Activated CD8-positive, alpha-beta memory T cell treated with anti-CD3 and anti-CD28 coated beads, Interleukin-2, amount 50 U/mL, for 24 hours (primary cell): ENCODE measurements around the gene ZNF333.
"Not testable (repeated sequence)": the region's sequence is repeated elsewhere in the genome, so short reads cannot be mapped to it uniquely, and the experiment has no call there.

Experiments used
- DNase-seq: peaks from one replicate; pipeline ENCODE4 v3.0.0-alpha.2; 2020; ENCODE audit errors: extremely low read depth

Gene ZNF333

DNA sequence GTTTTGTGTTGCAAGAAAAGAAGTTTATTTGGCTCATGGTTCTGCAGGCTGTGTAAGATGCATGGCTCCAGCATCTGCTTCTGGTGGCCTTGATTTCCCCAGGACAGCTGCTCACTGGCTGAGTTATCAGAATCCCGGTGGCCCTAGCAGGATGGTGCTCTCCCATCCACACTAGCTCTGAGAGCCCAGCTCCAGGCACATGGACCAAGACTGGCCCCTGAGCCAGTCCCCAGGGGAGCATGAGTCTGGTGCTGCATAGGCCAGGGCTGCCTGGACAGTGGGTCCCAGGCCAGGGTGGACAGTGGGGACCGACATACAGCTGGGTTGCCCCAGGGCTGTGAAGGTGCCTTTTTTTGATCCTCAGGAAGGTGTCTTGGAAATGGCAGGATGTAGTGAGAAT is 78.2 kb downstream of the ZNF333 start:
- no peak for DNase-seq

DNA sequence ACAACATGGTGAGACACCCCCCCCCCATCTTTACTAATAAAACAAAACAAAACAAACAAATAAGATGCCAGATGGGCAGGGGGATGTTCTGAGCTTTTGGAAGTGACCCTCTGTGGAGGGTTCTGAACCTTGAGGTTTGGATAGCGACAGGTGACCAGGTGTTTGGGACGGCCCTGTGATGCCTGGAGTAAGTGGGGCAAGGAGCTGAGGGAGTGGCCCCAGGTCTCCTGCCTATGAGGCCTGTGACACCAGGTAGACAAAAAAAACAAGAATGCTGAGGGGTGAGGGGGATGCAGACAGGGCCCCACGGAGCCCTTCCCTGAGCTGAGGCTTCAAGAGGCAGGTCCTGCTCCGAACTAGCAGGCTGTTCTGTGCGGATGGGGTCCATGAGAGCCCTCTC is 79.4 kb downstream of the ZNF333 start:
- no peak for DNase-seq

DNA sequence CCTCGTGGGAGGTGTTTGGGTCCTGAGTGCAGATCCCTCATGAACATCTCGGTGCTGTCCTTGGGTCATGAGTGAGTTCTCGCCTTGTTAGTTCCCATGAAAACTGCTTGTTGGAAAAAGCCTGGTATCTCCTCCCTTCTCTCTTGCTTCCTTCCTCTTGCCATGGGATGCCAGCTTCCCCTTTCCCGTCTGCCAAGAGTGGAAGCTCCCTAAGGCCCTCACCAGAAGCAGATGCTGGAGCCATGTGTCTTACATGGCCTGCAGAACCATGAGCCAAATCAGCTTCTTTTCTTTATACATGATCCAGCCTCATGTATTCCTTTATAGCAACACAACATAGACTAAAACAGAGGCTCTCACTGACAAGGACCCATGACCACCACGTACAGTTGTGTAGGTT is 80.3 kb downstream of the ZNF333 start:
- DNase-seq = no peak

DNA sequence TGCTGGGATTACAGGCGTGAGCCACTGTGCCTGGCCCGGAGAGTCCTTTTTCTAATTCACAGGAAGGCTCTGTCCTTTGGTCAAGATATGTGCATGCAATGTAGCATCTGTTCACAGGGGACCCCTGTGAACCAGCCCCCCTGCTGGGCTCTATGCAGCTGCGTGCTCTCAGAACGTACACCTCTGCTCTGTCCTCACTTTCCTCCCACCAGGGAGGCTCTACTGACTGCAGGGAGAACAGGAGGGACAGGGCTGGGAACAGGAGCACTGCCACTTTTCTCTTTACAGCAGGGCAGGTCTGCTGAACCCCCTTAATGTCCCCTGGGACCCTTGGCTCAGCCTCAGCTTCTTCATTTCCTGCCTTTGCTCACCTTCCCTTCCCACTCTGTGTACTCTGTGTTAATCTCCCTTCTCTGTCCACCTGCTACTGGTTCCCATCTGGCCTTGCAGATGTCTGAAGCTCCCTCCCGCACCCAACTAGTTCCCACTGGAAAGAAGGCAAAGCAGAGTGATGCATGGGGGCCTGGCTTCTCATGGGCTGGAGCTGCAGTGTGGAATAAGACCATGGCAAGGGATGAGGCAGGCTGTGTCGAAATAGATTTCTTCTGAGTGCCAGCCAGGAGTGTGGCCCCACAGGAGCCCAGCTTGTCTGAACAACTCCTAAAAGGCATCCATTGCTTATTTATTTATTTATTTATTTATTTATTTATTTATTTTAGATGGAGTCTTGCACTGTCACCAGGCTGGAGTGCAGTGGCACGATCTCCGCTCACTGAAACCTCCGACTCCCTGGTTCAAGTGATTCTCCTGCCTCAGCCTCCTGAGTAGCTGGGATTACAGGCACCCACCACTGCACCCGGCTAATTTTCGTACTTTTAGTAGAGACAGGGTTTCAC is 81.3 kb downstream of the ZNF333 start:
- DNase-seq = no peak

DNA sequence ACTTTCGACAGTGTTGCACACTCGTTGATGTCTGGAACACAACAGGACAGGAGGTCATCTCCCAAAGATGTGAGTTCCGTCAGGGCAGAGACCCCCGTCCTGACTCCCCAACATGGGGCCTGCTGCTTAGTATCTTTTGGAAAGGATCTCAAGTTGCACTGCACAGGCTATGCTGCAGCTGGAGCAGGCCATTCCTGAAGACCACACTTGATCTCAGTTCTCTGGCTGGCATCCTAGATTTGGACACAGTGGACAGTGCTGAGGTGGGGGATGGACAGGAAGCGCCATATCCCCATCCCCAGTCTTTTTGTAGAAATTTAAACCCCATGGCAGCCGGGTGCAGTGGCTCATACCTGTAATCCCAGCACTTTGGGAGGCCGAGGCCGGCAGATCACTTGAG is 82.6 kb downstream of the ZNF333 start:
- no peak for DNase-seq

DNA sequence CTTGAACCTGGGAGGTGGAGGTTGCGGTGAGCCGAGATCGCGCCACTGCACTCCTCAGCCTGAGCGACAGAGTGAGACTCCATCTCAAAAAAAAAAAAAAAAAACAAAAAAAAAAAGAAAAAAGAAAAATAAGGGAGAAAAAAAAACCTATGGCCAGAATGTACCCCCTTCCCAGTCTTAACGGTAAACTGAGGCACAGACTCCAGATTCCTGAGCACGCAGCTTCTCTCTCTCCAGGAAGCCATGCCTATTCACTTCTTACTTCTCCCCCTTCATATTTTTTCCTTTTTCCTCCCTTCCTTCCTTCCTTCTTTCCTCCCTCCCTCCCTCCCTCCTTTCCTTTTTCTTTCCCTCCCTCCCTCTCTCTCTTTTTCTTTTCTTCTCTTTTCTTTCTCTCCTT is 83.1 kb downstream of the ZNF333 start:
- no peak for DNase-seq

DNA sequence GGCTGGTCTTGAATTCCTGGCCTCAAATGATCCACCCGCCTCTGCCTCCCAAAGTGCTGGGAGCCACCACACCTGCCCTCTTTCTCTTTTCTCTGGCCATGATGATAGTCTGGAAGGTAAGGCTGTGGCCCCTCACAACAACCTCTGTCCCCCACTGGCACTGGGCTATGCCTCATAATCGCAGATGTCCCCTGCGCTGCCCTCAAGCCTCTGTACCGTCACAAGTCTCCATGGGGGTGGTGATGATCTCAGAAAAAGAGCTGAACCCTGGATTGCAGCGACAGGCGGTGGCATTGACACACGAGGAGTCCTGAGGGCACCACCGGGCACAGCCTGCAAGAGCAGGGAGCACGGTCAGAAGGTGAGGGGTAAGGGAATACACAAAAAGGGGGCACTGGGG is 83.9 kb downstream of the ZNF333 start:
- DNase-seq = not testable (repeated sequence)

DNA sequence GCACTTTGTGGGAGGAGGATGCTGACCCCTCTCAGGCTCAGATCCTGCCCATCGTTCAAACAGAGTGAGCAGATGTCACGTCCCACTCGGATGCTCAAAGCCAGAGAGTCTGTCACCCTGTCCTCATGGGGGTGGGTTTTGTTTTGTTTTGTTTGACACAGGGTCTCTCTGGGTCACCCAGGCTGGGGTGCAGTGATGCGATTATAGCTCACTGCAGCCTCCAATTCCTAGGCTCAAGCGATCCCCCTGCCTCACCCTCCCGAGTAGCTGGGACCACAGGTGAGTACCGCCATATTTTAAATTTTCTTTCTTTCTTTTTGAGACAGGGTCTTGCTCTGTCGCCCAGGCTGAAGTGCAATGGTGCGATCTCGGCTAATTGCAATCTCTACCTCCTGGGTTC is 84.5 kb downstream of the ZNF333 start:
- no peak for DNase-seq

DNA sequence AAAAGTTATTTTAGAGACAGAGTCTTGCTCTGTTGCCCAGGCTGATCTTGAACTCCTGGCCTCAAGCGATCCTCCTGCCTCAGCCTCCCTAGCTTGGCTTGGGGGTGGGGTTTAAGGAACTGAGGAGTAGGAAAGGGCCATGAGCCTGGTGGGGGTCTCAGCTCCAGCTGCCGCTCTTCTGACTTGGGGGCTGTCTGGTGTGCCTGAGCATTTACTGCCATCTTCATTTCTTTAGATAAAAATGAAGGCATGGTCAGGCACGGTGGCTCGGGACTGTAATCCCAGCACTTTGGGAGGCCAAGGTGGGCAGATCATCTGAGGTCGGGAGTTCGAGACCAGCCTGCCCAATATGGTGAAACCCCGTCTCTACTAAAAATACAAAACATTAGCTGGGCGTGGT is 85.5 kb downstream of the ZNF333 start:
- not testable (repeated sequence) for DNase-seq

DNA sequence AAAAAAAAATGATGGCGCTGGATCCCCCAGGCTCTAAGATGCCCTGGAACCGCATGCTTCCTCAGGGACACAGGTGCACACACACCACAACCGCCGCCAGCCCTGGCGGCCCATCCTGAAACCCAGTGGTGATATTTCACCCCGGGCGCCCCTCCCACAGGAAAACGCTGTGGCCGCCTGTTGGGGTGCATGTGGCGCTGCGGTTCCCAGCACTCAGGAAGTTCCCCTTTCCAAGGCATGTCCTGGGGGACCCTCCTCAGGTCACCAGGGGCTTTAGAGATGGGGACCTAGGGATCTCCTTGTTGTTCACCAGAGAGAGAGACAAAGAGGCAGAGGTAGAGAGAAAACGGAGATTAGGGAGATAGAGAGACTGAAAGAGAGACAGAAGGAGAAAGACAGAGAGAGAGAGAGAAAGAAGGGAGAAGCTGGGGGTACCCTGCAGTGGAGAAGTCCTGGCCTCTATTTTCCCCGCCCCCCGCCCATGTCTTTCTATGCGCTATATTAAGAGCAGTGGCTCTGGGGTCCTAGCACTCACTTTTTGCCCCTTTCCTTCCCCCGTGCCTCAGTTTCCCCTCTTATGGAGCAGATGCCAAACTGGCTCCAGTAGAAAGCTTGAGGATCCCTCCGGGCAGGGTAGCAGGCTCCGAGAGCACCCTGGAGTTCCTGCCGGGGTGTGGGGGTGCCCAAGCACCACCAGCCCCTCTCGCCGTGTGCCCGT is 86.2 kb downstream of the ZNF333 start:
- no peak for DNase-seq

DNA sequence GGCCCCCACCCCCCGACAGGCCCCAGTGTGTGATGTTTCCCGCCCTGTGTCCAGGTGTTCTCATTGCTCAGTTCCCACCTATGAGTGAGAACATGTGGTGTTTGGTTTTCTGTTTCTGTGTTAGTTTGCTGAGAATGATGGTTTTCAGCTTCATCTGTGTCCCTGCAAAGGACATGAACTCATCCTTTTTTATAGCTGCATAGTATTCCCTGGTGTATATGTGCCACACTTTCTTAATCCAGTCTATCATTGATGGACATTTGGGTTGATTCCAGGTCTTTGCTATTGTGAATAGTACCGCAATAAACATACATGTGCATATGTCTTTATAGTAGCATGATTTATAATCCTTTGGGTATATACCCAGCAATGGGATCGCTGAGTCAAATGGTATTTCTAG is 87.8 kb downstream of the ZNF333 start:
- DNase-seq = not testable (repeated sequence)

DNA sequence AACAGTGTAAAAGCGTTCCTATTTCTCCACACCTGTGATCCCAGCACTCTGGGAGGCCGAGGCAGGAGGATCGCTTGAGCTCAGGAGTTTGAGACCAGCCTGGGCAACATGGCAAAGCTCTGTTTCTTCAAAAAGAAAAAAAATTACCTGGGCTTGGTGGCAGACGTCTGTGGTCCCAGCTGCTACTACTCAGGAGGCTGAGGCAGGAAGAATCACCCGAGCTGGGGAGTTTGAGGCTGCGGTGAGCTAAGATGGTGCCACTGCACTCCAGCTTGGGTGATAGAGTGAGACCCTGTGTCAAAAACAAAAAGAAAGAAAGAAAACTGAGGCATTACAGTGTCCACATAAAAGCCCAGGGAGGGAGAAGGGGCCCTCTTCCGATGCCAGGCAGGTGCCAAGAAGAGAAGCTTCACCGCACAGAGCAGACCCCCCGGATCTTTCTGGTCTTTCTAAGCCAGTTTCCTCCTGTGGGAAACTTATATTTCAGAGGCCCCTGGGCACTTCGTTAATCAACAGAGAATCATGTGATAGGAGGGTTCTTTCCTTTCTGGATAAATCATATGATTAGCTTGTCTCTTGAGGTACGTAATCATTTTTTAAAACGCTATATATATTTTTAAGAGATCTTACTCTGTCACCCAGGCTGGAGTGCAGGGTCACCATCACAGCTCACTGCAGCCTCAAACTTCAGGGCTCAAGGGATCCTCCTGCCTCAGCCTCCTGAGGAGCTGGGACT is 88.4 kb downstream of the ZNF333 start, which contains the start of gene ADGRE2:
Gene ADGRE2, minus strand, starts transcription at position 451 of the 736 bp plus-strand sequence. CDS start 1,804 bp downstream, outside the sequence.
- DNase-seq = not testable (repeated sequence)

DNA sequence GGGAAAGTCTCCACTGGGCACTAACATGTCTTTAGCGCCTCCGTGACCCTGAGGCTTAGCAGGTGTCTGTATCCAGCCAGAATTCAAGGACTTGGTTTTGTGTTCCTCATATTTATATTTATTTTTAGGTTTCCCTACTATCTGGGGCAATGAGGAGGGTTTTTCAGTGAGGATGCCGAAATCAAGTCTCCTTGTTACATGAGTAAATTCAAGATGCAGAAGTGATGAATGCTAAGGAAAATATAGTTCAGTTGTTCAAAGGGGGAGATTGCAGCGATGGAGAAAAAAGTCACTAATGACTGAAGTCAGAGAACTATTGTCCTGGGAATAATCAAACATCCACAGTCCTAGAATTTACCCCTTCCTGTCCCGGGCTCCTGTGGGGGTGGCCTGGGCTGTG is 89.3 kb downstream of the ZNF333 start:
- DNase-seq = no peak

DNA sequence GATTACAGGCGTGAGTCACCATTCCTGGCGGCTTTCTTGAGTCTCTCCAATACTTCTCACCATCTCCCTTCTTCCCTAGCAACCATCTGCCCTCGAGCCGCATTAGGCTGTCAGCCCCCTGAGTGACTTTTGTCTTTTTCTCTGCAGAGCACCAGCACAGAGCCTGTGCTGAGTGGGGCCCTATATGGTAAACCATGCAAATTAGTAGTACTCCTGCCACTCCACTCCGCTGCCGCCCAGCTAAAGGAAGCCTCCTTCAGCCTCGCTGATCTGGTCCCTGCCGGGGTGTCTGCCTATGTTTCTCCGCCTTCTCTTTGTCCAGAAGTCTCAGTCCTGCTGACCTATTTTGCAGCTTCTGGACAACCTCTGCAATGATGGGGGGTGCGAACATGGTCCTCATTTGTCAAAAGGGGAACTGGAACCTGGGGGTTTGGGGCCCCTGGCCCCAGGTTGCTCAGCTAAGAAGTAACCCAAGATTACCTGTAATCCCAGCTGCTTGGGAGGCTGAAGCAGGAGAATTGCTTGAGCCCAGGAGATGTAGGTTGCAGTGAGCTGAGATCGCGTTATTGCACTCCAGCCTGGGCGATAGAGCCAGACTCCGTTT is 90.9 kb downstream of the ZNF333 start:
- DNase-seq = not testable (repeated sequence)

DNA sequence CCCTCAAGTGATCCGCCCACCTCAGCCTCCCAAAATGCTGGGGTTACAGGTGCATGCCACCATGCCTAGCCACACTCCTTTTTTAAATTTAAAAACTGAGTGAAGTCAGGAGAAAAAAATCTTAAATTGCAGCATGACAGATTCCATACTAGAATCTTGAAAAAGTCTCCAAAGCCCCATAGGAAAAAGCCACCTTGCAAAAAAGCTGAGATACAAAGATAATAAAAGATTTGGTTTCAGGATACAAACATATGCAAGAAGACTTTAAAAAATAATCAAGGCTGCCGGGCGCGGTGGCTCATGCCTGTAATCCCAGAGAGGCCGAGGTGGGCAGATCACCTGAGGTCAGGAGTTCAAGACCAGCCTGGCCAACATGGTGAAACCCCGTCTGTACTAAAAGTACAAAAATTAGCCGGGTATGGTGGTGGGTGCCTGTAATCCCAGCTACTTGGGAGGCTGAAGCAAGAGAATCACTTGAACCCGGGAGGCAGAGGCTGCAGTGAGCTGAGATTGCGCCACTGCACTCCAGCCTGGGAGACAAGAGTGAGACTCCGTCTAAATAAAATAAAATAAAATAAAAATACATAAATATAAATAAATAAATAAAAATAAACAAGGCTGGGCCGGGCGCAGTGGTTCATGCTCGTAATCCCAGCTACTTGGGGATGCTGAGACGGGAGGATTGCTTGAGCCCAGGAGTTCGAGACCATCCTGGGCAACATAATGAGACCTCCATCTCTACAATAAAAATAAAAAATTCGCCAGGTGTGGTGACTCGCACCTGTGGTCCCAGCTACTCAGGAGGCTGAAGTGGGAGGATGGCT is 92.1 kb downstream of the ZNF333 start:
- DNase-seq = not testable (repeated sequence)

DNA sequence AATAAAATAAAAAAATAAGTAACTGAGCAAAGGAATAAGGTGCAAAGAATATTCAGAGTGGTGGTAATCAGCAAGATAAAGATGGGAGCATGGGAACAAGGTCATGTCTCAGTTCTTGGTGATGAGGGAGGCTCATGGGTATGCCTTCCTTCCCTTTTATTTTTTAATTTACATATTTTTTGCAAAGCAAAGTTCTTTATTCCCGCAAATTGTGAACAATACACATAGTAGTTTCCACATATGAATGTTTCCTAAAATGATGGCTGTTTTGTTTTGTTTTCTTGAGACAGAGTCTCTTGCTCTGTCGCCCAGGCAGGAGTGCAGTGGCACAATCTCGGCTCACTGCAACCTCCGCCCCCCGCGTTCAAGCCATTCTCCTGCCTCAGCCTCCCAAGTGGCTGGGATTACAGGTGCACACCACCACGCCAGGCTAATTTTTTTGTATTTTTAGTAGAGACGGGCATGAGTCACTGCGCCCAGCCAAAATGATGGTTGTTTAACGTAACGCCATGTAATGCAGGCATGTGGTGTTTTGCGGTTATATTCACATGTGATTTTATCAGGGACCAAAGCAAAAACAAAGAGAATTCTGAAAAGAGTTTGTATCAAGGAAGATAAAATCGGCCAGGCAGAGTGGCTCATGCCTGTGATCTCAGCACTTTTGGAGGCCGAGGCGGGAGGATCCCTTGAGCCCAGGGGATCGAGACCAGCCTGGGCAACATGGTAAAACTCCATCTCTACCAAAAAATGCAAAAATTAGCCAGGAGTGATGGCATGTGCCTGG is 93.0 kb downstream of the ZNF333 start:
- no peak for DNase-seq
